HG03521 (cell line): ENCODE results near the gene CNTNAP2.
"Not testable (repeated sequence)": the region's sequence is repeated elsewhere in the genome, so short reads cannot be mapped to it uniquely, and the experiment has no call there.

Experiments used
- ATAC-seq: cut with Tn5 transposase; IDR thresholded peaks from one replicate; pipeline ENCODE4 v1.9.1; 2021; ENCODE audit warnings: mild to moderate bottlenecking, moderate library complexity; ENCODE audit not compliant: unreplicated experiment

Gene CNTNAP2

GRCh38 chr7:148394582-148394981 is 2278.0 kb downstream of the CNTNAP2 start:
- ATAC-seq: no peak

- no peak for ATAC-seq
Observed at GRCh38 chr7:148395352-148395811, 2278.8 kb downstream of the CNTNAP2 start.

- no peak for ATAC-seq
Observed at GRCh38 chr7:148395990-148396716, 2279.6 kb downstream of the CNTNAP2 start.

GRCh38 chr7:148397056-148397455 is 2280.5 kb downstream of the CNTNAP2 start:
- no peak for ATAC-seq

GRCh38 chr7:148397551-148397950 is 2280.9 kb downstream of the CNTNAP2 start:
- no peak for ATAC-seq

- no peak for ATAC-seq
Observed at GRCh38 chr7:148397985-148398384, 2281.4 kb downstream of the CNTNAP2 start.

- peak; percentile 78 for ATAC-seq
Observed at GRCh38 chr7:148398844-148399365, 2282.3 kb downstream of the CNTNAP2 start.

GRCh38 chr7:148400101-148400500 is 2283.5 kb downstream of the CNTNAP2 start:
- ATAC-seq: no peak

- no peak for ATAC-seq
Observed at GRCh38 chr7:148402159-148402558, 2285.6 kb downstream of the CNTNAP2 start.

GRCh38 chr7:148403466-148403993 is 2286.9 kb downstream of the CNTNAP2 start:
- ATAC-seq: no peak

- no peak for ATAC-seq
Observed at GRCh38 chr7:148408307-148408706, 2291.7 kb downstream of the CNTNAP2 start.

GRCh38 chr7:148410905-148411304 is 2294.3 kb downstream of the CNTNAP2 start:
- ATAC-seq: no peak

GRCh38 chr7:148412691-148413090 is 2296.1 kb downstream of the CNTNAP2 start:
- no peak for ATAC-seq

GRCh38 chr7:148419856-148420832 is 2303.5 kb downstream of the CNTNAP2 start:
- peak; percentile 80 for ATAC-seq

GRCh38 chr7:148422030-148422429 is 2305.4 kb downstream of the CNTNAP2 start:
- no peak for ATAC-seq

- not testable (repeated sequence) for ATAC-seq
Observed at GRCh38 chr7:148426393-148426792, 2309.8 kb downstream of the CNTNAP2 start.

- ATAC-seq: not testable (repeated sequence)
Observed at GRCh38 chr7:148430690-148431089, 2314.1 kb downstream of the CNTNAP2 start.

GRCh38 chr7:148433521-148434180 is 2317.1 kb downstream of the CNTNAP2 start:
- ATAC-seq: no peak

GRCh38 chr7:148434181-148434757 is 2317.7 kb downstream of the CNTNAP2 start:
- ATAC-seq: no peak

- no peak for ATAC-seq
Observed at GRCh38 chr7:148434887-148435286, 2318.3 kb downstream of the CNTNAP2 start.
